Measurements from ENCODE around the gene ZBTB17.
"Not testable (repeated sequence)": the region's sequence is repeated elsewhere in the genome, so short reads cannot be mapped to it uniquely, and the experiment has no call there.

ZBTB17 gene

GRCh38 chr1:16009678-16010077 is 33.8 kb upstream of the ZBTB17 start:
- H3K27ac ChIP-seq, result no peak overlapping the region
- TF ChIP-seq CTCF (conservative IDR thresholded peaks at IDR 0.05), result no peak

- no peak overlapping the region for H3K27ac ChIP-seq
- peak; percentile 94 for TF ChIP-seq CTCF (conservative IDR thresholded peaks at IDR 0.05)
Observed at GRCh38 chr1:16009030-16009460, 33.1 kb upstream of the ZBTB17 start.

- TF ChIP-seq CTCF (conservative IDR thresholded peaks at IDR 0.05), result no peak
- no peak overlapping the region for H3K27ac ChIP-seq
Observed at GRCh38 chr1:16007671-16008341, 31.9 kb upstream of the ZBTB17 start.

DNA sequence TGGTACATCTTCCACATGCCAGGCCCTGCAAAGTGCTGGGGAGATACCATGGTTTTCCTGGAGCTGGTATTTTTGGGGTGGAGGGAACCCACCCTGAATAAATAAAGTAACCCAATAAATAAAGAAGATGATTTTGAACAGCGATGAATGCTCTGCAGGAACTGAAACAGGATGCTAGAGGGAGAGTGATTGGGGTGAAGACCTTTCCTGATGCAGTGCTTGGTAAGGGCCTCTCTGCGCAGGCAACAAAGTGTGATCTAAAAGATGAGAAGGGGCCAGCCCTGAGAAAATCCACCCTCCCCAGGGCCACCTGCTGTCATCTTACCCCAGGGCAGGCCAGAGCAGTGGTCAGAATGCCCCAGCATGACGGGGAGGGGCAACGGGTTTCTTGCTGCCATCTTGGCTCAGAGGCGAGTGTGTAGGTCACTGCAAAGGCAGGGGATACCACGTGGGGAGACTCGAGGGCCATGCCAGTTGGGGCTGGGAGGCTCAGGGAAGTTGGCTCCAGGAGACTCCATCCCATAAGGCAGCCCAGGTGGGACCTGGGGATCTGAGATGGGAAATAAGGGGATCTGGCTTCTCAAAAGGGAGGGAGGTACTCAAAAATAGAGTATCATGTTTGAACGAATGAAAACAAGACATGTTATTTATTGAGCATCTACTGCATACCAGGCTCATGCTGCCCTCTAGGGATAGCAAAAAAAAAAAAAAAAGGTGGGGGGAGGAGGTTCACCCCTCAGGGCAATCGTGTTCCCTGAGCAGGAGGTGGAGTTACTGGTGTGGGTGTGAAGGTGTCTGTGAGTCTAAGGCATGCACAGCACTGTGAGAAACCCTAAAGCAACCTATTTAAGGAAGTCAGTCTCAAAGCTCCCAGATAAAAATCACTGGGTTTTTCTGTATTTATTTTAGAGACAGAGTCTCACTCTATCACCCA is 30.9 kb upstream of the ZBTB17 start:
- H3K27ac ChIP-seq, result no peak overlapping the region
- TF ChIP-seq CTCF (conservative IDR thresholded peaks at IDR 0.05), result no peak

- H3K27ac ChIP-seq, result no peak overlapping the region
Observed at GRCh38 chr1:16006010-16006409, 30.1 kb upstream of the ZBTB17 start.

GRCh38 chr1:16005597-16005996 is 29.7 kb upstream of the ZBTB17 start:
- TF ChIP-seq CTCF (conservative IDR thresholded peaks at IDR 0.05), result no peak
- no peak overlapping the region for H3K27ac ChIP-seq

More at GRCh38 chr1:16006010-16006409, 30.1 kb upstream of the ZBTB17 start:
- no peak for TF ChIP-seq CTCF (conservative IDR thresholded peaks at IDR 0.05)

DNA sequence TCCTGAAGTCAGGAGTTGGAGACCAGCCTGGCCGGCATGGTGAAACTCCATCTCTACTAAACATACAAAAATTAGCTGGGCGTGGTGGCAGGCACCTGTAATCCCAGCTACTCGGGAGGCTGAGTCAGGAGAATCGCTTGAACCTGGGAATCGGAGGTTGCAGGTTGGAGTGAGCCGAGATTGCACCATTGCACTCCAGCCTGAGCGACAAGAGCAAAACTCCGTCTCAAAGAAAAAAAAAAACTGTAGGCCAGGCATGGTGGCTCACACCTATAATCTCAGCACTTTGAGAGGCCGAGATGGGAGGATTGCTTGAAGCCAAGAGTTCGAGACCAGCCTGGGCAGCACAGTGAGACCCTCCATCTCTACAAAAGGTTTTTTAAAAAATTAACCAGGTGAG is 25.4 kb upstream of the ZBTB17 start:
- H3K27ac ChIP-seq, result not testable (repeated sequence)
